ENCODE results near the gene FGFRL1.

The FGFRL1 gene, protein sequence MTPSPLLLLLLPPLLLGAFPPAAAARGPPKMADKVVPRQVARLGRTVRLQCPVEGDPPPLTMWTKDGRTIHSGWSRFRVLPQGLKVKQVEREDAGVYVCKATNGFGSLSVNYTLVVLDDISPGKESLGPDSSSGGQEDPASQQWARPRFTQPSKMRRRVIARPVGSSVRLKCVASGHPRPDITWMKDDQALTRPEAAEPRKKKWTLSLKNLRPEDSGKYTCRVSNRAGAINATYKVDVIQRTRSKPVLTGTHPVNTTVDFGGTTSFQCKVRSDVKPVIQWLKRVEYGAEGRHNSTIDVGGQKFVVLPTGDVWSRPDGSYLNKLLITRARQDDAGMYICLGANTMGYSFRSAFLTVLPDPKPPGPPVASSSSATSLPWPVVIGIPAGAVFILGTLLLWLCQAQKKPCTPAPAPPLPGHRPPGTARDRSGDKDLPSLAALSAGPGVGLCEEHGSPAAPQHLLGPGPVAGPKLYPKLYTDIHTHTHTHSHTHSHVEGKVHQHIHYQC

DNA sequence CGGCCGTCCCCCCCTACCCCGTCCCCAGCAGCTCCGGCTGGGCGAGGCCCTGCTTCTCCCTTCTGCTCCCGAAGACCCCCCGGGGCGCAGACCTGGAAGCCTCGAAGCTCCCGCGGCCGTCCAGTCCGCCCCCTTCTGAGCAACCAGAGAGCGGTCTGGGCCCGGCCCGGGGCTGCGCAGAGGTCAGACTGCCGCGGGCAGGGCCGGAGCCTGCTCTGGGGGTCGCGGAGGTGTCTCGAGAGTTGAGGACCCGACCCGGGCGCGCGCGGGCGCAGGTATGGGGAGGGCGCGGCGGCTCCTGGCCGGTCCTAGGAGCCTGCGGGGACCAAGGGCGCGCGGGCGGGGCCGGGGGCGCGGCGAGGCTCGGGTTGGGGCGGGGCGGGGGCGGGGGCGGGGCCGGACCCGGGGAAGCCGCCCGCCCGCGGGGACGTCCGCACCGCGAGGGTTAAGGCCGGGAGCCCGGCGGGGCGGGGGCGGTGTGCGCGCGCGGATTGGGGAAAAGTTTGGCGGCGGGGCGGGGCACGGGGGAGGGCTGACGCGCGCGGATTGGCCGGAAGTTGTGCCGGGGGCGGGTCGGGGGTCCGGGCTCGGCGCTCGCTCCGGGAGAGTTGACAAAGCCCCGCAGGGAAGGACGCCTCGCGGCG lies at the start of gene FGFRL1:
TSS of gene FGFRL1 (plus strand) at position 605 of the 644 bp plus-strand sequence. CDS start 860 bp downstream, outside the sequence.
- H3K4me3 ChIP-seq (ENCODE audit: low read depth, low read length), result peak within 1 kb of the TSS; percentile 50
- no peak for TF ChIP-seq CTCF (IDR thresholded peaks at IDR 0.05; ENCODE audit: insufficient read depth, low read depth, low read length, missing control alignments)
- DNase-seq (ENCODE audit: low read depth), result peak; percentile 89

GRCh38 chr4:962231-963208 lies 48.9 kb upstream of the FGFRL1 start:
- DNase-seq (ENCODE audit: low read depth), result no peak
- H3K4me3 ChIP-seq (ENCODE audit: low read depth, low read length), result no peak overlapping the region

DNA sequence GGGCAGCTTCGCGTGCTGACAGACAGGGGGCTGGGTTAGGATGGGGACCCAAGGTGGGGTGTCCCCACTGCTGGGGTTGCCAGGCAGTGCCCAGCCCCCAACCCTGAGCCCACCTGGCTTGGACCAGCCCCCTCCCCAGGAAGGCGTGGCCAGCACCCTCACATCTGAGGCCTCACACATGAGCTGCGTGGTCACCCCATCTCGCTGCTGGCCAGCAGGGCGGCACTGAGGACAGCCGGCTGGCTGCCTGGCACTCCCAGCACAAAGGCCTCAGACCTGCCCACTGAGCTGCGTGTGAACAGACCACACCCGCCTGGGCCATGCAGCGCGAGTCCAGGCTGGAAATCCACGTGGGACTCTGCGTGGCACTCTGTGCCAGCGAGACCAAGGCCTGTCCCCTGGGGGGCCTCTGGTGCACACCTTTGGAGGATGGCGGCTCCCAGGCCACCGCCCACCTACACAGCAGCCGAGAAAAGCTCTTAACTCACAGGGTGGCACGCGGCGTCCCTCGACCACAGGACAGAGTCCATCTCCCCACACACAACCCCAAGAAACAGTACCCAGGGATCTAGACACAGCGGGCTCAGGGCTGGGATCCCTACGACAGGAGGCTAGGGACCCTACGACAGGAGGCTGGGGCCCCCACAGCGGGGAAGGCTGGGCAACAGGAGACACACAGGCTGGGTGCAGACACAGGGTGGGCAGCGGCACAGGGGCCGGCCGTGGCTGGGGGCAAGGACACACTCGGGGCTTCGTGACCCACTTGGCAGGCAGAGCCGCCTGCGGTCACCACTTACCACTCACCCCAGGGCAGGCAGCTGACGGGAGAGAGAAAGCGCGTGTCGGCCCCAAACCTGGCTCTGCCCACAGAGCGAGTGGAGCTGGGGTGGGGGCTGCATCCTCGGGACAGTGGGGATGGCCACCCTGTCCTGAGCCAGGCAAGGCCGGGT lies 47.9 kb upstream of the FGFRL1 start:
- no peak for TF ChIP-seq CTCF (IDR thresholded peaks at IDR 0.05; ENCODE audit: insufficient read depth, low read depth, low read length, missing control alignments)
- no peak overlapping the region for H3K4me3 ChIP-seq (ENCODE audit: low read depth, low read length)
- no peak for DNase-seq (ENCODE audit: low read depth)

More at GRCh38 chr4:962231-963208, 48.9 kb upstream of the FGFRL1 start:
- TF ChIP-seq CTCF (IDR thresholded peaks at IDR 0.05; ENCODE audit: insufficient read depth, low read depth, low read length, missing control alignments), result no peak

- DNase-seq (ENCODE audit: low read depth), result no peak
- TF ChIP-seq CTCF (IDR thresholded peaks at IDR 0.05; ENCODE audit: insufficient read depth, low read depth, low read length, missing control alignments), result no peak
- H3K4me3 ChIP-seq (ENCODE audit: low read depth, low read length), result no peak overlapping the region
Measured at GRCh38 chr4:964346-965025, 46.9 kb upstream of the FGFRL1 start.

DNA sequence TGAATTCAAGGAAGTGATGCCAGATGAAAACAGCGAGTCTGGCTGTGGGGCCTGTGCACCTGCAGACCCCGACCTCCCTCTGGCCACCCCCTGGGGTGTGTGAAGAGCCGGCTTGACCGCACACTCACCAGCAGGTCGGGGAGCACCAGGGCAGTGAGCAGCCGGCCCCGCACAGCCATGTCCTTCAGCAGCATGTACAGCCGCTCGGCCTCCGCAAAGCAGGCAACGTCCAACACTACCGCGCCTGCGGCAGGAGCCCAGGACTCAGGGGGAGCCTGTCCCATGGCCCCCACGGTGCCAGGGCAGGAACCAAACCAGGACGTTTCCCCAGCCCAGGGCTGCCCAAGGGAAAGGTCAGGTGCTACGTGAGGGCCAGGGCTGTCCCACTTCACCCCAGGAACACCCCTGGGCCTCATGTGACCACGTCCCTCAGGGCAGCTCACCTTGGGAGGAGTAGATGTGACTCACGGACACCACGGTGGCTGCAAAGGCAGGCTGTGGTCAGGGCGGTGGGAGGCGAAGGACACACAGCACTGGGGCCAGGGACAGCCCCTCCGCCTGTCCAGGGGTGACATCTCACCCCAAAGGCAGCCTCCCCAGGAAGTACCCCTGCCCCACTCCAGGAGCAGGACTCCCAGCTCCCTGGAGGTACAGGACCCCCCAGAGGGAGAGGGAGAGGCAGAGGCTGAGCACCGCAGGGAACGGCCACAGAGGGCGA lies 46.2 kb upstream of the FGFRL1 start:
- no peak for TF ChIP-seq CTCF (IDR thresholded peaks at IDR 0.05; ENCODE audit: insufficient read depth, low read depth, low read length, missing control alignments)
- DNase-seq (ENCODE audit: low read depth), result no peak
- H3K4me3 ChIP-seq (ENCODE audit: low read depth, low read length), result no peak overlapping the region

Data from GM12865 (cell line).